HepG2 (cell line): Measurements from ENCODE around the gene TTLL8. TPM values are rescaled to one million over a fixed set of nuclear protein-coding genes. Genes with fewer than 3 reads are reported as not detected.

Experiments
- ARID2 ChIP-seq: sonication (generic); formaldehyde crosslinking; IDR thresholded peaks from 2 replicates; pipeline ENCODE4 v1.8.1; 2022; ENCODE audit warnings: mild to moderate bottlenecking, missing genetic modification reagents, borderline replicate concordance
- EED ChIP-seq: sonication (generic); formaldehyde crosslinking; IDR thresholded peaks from 2 replicates; pipeline ENCODE4 v1.5.0; 2020; ENCODE audit warnings: mild to moderate bottlenecking, missing genetic modification reagents
- GTF2F1 ChIP-seq: fragments of 150-350 bp; IDR thresholded peaks from 2 replicates; pipeline ENCODE4 v1.6.1; 2014; ENCODE audit warnings: low read length
- GTF3A ChIP-seq: sonication (generic); formaldehyde crosslinking; conservative IDR thresholded peaks from 2 replicates; pipeline ENCODE4 v1.4.0; 2020; ENCODE audit warnings: mild to moderate bottlenecking, missing genetic modification reagents
- NBN ChIP-seq: fragments of 450-650 bp; conservative IDR thresholded peaks from 2 replicates; pipeline ENCODE4 v1.6.1; 2017
- RXRB ChIP-seq: IDR thresholded peaks from 2 replicates; pipeline ENCODE4 v1.6.1; 2016; ENCODE audit warnings: borderline replicate concordance, missing genetic modification reagents, missing compliant biosample characterization
- SALL1 ChIP-seq: sonication (generic); formaldehyde crosslinking; IDR thresholded peaks from 2 replicates; pipeline ENCODE4 v1.8.0; 2022; ENCODE audit warnings: mild to moderate bottlenecking, missing genetic modification reagents
- SKIL ChIP-seq: sonication (generic); formaldehyde crosslinking; IDR thresholded peaks from 2 replicates; pipeline ENCODE4 v1.8.0; 2022; ENCODE audit warnings: missing genetic modification reagents, mild to moderate bottlenecking, moderate library complexity, borderline replicate concordance
- SNRNP70 ChIP-seq: fragments of 200-400 bp; formaldehyde crosslinking; IDR thresholded peaks from 2 replicates; pipeline ENCODE4 v1.6.1; 2017; ENCODE audit warnings: mild to moderate bottlenecking, low read depth, low read length, moderate library complexity
- TMF1 ChIP-seq: sonication (generic); formaldehyde crosslinking; IDR thresholded peaks from 2 replicates; pipeline ENCODE4 v1.8.1; 2022; ENCODE audit warnings: low read depth, missing genetic modification reagents
- ZC3H13 ChIP-seq: sonication (generic); formaldehyde crosslinking; IDR thresholded peaks from 2 replicates; pipeline ENCODE4 v1.8.1; 2023; ENCODE audit warnings: mild to moderate bottlenecking, missing genetic modification reagents, moderate library complexity
- ZFP91 ChIP-seq: sonication (generic); formaldehyde crosslinking; IDR thresholded peaks from 2 replicates; pipeline ENCODE4 v1.9.0; 2022; ENCODE audit warnings: missing genetic modification reagents, mild to moderate bottlenecking, borderline replicate concordance
- ZNF143 ChIP-seq: sonication (generic); formaldehyde crosslinking; IDR thresholded peaks from 2 replicates; pipeline ENCODE4 v1.4.0; 2020; ENCODE audit warnings: missing genetic modification reagents
- ZNF644 ChIP-seq: IDR thresholded peaks from 2 replicates; pipeline ENCODE4 v1.6.1; 2016; ENCODE audit warnings: low read depth
- ZNF678 ChIP-seq: sonication (generic); formaldehyde crosslinking; IDR thresholded peaks from 2 replicates; pipeline ENCODE4 v1.4.0; 2020; ENCODE audit warnings: mild to moderate bottlenecking, missing genetic modification reagents
- ZNF850 ChIP-seq: sonication (generic); formaldehyde crosslinking; conservative IDR thresholded peaks from 2 replicates; pipeline ENCODE4 v1.9.0; 2021; ENCODE audit warnings: mild to moderate bottlenecking, missing genetic modification reagents
- ZSCAN12 ChIP-seq: sonication (generic); formaldehyde crosslinking; IDR thresholded peaks from 2 replicates; pipeline ENCODE4 v1.9.0; 2021; ENCODE audit warnings: mild to moderate bottlenecking, missing genetic modification reagents
- polyA plus RNA-seq, 8 experiments: library from polyadenylated mRNA; depleted of rRNA in 3 of 8; stranded (reverse) in 7 of 8; unstranded in 1 of 8; fragments of >200 nt; fragmentation: Illumina TruSeq in 4 of 8; extraction: Trizol in 4 of 8; gene quantifications; 2 replicates each; pipeline versions ENCODE4 v1.2.1 to v1.2.3, GENCODE V29; 2011 to 2016; ENCODE audit warnings: low read depth in 4 of 8, missing spikeins in 1 of 8, mixed read lengths in 1 of 8; ENCODE audit not compliant: insufficient read depth in 1 of 8
- total RNA-seq, 5 experiments: library from RNA; depleted of rRNA; stranded (reverse); fragments of >200 nt; fragmentation: Illumina TruSeq; extraction: Trizol; gene quantifications; 2 replicates each; pipeline ENCODE4 v1.2.3, GENCODE V29; 2016; ENCODE audit warnings: low read depth in 1 of 5
- TF ChIP-seq, protein P1 (sequence below), 2 experiments: sonication (generic) in 1 of 2; formaldehyde crosslinking in 1 of 2; IDR thresholded peaks; 2 replicates each; pipeline versions ENCODE4 v1.4.0 to v1.6.1; 2018 to 2020; ENCODE audit warnings: missing genetic modification reagents in 2 of 2, borderline replicate concordance in 1 of 2, low read depth in 1 of 2, mild to moderate bottlenecking in 1 of 2, missing biosample characterization in 1 of 2
- TF ChIP-seq, protein P2 (sequence below): fragments of 450-650 bp; IDR thresholded peaks from 2 replicates; pipeline ENCODE4 v1.6.1; 2017; ENCODE audit warnings: mild to moderate bottlenecking

TTLL8 gene
- total and polyA plus RNA-seq, 2 of the 13 experiments (the other 11 are each of a cell fraction or from before 2014, with no cell fraction given) = not detected

- no peak for TF ChIP-seq ARID2
- peak; percentile 61; the same call in 1 of the 2 replicates for TF ChIP-seq ZC3H13
- TF ChIP-seq, protein P1, sequence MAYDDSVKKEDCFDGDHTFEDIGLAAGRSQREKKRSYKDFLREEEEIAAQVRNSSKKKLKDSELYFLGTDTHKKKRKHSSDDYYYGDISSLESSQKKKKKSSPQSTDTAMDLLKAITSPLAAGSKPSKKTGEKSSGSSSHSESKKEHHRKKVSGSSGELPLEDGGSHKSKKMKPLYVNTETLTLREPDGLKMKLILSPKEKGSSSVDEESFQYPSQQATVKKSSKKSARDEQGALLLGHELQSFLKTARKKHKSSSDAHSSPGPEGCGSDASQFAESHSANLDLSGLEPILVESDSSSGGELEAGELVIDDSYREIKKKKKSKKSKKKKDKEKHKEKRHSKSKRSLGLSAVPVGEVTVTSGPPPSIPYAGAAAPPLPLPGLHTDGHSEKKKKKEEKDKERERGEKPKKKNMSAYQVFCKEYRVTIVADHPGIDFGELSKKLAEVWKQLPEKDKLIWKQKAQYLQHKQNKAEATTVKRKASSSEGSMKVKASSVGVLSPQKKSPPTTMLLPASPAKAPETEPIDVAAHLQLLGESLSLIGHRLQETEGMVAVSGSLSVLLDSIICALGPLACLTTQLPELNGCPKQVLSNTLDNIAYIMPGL (CRISPR knock-in tag; IDR thresholded peaks at IDR 0.05; ENCODE audit: borderline replicate concordance in 1 of 2, low read depth in 1 of 2) = peak in 1 of 2 experiments; percentile 65; a peak in 1 of 4 replicates
- TF ChIP-seq ZFP91 (CRISPR knock-in tag) = peak; percentile 27; the same call in 1 of the 2 replicates
- TF ChIP-seq TMF1 (CRISPR knock-in tag) = peak; percentile 53; the same call in 1 of the 2 replicates
- TF ChIP-seq, protein P2, sequence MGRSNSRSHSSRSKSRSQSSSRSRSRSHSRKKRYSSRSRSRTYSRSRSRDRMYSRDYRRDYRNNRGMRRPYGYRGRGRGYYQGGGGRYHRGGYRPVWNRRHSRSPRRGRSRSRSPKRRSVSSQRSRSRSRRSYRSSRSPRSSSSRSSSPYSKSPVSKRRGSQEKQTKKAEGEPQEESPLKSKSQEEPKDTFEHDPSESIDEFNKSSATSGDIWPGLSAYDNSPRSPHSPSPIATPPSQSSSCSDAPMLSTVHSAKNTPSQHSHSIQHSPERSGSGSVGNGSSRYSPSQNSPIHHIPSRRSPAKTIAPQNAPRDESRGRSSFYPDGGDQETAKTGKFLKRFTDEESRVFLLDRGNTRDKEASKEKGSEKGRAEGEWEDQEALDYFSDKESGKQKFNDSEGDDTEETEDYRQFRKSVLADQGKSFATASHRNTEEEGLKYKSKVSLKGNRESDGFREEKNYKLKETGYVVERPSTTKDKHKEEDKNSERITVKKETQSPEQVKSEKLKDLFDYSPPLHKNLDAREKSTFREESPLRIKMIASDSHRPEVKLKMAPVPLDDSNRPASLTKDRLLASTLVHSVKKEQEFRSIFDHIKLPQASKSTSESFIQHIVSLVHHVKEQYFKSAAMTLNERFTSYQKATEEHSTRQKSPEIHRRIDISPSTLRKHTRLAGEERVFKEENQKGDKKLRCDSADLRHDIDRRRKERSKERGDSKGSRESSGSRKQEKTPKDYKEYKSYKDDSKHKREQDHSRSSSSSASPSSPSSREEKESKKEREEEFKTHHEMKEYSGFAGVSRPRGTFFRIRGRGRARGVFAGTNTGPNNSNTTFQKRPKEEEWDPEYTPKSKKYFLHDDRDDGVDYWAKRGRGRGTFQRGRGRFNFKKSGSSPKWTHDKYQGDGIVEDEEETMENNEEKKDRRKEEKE = no peak
- no peak for TF ChIP-seq GTF2F1
- TF ChIP-seq GTF3A (CRISPR knock-in tag) = no peak
- TF ChIP-seq ZNF143 (CRISPR knock-in tag) = no peak
- no peak for TF ChIP-seq NBN
- TF ChIP-seq SKIL (CRISPR knock-in tag) = no peak
- no peak for TF ChIP-seq SNRNP70
- TF ChIP-seq ZNF850 (CRISPR knock-in tag) = no peak
- TF ChIP-seq ZNF644 (CRISPR knock-in tag) = no peak
- TF ChIP-seq ZNF678 (CRISPR knock-in tag) = peak; percentile 86; the same call in 1 of the 2 replicates
- peak; percentile 37; the same call in 1 of the 2 replicates for TF ChIP-seq RXRB (CRISPR knock-in tag)
- peak; percentile 90 for TF ChIP-seq SALL1
- TF ChIP-seq ZSCAN12 (CRISPR knock-in tag) = no peak
- peak; percentile 78; the same call in 1 of the 2 replicates for TF ChIP-seq EED (CRISPR knock-in tag)
These were observed 44.8 kb upstream of the TTLL8 start (continued) for GRCh38 chr22:50102946-50103345.
